LoVo (cell line): ENCODE results near the gene C9orf153.
"Not testable (repeated sequence)": the region's sequence is repeated elsewhere in the genome, so short reads cannot be mapped to it uniquely, and the experiment has no call there.

ENCODE experiments used
- DNase-seq: peaks from one replicate; pipeline ENCODE4 v3.0.0-alpha.2; 2016; ENCODE audit warnings: low spot score

Gene C9orf153

DNA sequence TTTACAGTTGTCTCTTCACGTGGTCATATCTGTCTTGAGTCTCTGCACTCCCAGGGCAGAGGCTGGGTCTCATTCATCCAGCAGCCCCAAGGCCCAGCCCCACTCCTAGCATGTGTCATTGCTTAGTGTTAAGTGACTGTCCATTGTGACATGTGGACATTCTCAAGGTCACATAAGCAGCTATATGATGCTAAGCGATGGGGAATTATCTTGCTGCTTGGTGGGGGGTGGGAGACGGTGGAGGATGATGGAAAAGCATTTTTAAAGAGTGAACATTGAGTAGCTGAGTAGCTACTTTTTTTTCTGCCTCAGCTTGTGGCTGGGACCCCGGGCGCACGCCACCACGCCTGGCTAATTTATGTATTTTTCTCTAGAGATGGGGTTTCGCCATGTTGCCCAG lies at the start of gene C9orf153:
TSS of gene C9orf153 (minus strand) at position 101 of the 400 bp plus-strand sequence. CDS start 30,054 bp downstream, outside the sequence.
- DNase-seq, result no peak

DNA sequence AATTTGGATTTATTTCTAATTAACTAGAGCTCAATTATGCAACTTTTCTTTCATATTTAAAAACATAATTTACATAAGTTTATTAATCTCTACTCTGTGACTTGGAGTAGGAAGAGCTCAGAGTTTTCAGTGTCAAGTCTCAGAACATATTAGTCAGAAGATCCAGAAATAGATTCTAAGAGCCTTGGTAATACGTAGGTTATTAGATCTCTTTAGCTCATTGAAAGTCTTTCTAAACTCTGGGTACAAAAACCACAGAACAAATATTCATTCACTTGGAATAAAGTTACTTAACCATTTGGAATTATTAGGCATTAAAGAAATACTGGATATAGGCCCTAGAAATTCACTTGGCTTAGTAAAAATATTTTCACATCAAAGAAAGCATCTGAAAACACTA lies 49.2 kb upstream of the C9orf153 start:
- DNase-seq, result no peak

DNA sequence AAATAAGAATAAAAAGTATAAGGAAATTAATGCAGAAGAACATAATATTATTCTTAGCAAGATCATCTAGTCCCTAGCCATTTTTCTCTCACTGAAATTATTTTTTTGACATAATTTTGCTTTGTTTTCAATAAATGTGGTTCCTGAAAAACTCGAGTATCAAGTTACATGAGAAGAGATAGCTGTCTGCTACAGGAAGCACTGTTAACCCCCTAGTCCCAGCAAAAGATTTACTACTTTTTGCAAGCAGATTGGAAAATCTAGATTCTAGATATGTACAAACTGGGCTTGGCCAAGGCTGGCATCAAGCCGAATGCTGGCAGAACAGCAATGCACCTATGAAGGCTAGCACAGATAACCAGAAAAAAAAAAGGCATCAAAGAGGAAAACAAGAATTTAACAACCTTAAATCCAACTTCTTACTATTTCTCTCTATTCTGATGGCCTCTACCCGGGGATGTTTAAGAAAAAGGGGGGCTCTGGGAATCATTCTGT lies 44.8 kb upstream of the C9orf153 start:
- DNase-seq, result no peak

DNA sequence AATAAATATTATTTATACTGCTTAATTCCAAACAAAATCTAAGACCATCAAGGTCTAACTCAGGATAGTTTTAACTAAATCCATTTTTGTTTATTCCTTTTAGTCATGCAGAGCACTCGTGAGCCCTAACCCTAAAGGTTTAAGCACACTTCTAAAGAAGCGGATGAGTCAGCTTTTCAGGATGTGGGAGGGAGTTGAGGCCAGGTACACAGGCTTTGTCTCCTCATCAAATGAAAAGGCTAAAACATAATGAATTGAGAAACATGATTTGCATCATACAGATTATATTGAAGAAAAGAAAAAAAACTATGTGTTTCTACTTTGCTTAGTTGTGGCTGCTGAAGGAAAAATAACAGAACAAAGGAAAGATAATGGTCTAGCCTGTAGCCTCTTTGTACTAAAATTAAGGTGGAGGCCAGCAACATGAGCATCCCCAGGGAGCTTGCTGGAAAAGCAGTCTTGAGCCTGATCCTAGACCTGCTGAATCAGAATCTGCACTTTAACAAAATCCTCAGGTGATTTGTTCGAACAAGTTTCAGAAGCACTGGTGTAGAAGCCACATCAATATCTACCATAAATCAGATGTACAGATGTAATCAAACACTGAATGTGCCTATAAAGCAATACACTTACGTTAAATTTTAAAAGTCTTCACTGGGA lies 44.0 kb upstream of the C9orf153 start:
- DNase-seq, result no peak

DNA sequence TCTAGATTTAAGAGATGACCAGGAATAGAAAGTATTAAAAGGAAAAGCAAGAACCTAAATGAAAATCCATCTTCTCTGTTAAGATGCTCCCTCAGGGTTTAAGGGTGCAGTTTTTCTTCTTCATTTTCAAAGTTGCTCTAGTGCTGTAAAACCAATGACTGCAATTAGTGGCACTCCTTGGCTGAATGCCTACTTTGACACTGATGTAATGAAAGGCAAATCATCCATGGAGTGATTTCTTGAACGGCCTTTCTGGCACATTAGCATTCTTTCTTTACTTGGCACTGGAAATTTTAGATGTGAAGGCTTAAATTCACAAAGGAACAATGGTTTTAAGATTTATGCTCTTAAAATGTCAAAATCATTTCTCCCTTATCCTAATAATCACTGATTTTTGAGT lies 42.2 kb upstream of the C9orf153 start:
- no peak for DNase-seq

DNA sequence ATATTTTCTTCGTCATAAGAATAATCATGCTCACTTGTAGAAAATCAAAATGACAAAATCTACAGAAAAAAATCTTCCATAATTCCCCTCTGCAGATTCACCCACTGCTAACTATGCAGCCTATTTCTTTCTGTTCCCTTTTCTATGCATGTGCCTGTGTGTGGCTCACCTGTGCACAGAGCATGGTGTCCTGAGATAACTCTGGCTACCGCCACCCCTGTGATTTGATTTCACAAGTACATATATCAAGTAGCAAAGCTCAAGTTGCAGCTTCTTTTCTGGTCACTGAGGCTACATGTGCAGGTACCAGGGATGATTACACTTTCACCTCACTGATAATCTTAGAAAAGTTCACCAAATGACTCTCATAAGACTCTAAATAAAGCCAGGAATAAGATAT lies 41.2 kb upstream of the C9orf153 start:
- no peak for DNase-seq

DNA sequence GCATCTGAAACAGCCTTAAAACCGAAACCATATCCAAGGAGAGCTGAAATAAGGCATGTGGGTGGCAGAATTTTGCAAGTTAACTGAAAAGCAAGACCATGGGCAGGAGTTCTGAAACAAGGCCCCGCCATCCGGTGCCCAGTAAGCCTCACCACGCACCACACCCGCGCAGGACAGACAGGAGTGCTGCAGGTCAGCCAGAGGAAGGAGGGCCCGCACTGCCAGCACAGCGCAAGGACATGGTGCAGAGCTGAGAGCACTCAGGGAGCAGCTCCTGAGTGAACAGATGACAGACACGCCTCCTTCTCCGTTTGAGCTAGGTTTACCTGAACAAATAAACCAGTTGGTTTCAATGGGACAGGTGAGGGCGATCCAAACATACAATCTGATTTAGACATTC lies 39.4 kb upstream of the C9orf153 start:
- DNase-seq, result no peak

DNA sequence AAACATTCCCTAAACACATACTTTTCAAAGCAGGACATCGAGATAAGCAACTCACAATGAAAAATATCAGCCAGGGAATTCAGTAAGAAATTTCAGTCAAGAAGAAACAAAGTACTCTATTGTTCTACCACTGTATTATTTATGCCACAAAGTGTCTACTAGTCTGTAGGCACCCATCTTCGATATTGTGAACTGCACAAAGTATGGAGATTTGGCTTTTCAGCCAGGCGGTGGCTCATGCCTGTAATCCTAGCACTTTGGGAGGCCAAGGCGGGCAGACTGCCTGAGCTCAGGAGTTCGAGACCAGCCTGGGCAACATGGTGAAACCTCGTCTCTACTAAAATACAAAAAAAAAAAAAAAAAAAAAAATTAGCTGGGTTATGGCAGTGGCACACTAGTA lies 30.9 kb upstream of the C9orf153 start:
- DNase-seq, result not testable (repeated sequence)

DNA sequence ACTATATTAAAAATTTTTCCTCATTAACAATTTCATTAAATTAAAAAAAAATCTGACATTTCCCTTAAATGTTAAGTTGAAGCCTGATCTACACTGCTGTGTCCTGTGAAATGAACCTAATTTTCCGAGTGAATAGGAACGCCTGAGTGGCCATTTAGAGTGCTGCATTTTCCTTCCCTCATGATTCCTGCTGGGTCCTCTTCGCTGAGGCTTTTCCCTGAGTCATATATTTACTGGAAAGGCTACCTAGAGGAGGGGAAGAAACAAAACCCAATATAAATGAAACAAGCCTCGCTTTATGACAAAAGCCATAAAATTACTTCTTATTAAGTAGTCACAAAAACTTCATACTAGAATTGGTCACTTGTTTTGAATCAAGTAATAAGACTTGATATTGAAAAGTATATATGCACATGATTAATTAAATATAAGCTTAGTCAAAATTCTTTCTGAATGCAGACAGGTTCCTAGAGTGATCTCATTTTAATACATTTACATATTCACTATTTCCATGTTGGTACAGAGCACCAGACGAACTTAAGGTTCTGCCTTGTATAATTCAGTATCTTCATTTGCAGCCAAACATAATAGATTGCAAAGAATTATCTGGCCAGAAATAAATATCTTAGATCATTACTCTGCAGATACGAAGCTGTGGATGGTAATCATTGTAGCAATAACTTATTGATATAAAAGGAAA lies 29.2 kb upstream of the C9orf153 start:
- no peak for DNase-seq

DNA sequence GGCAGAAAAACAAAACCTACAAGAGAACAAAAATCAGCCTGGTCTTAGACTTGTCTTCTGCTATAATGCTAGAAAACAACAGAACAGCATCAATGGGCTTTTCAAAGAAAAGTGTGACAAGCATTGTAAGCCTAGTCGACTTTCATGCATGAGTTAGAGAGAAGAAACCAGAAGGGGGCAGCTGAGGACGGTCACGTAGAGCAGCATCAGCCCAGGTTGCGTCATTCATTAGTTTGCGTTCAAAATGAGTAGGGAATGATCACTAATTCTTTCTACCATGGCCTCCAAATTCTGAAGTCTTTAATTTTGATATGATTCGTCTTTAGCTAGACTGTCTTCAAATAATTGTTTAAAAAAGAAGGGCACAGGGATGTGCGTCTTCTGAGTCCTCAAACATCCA lies 27.6 kb upstream of the C9orf153 start:
- no peak for DNase-seq

DNA sequence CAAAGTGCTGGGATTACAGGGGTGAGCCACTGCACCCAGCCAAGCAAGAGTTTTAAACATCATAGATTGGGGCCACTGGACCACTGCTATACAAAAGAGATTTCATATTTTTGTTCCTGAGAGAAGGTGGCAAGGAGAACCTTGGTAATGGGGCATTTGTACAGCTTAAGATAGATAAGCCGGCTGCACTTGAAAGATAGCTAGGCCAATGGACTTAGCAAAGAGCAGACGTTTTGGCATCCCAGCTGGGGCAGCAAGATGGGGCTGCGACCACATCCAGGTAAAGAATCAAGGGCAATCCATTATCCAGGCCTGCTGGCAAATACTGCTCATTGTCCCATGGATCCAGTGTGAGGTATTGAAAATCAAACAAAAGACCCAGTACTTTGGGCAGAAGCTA lies 26.8 kb upstream of the C9orf153 start:
- no peak for DNase-seq

DNA sequence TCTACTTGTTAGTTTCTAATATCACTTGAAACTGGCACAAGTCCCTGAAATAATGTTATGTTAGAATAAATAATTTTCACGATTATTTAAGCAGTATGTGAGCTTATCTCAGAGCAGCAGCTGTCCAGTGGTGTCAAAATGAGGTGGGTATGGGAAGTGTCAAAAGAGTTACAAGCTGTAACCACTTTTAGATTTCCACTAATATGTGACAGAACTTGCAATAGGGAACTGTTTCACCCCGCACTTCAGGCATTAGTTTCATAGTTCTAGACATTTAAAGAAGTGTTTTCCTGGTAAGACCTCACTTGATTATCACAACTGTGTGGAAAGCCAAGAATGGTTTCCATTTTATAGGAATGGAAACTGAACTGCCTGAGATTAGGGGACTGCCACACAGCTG lies 25.8 kb upstream of the C9orf153 start:
- no peak for DNase-seq

DNA sequence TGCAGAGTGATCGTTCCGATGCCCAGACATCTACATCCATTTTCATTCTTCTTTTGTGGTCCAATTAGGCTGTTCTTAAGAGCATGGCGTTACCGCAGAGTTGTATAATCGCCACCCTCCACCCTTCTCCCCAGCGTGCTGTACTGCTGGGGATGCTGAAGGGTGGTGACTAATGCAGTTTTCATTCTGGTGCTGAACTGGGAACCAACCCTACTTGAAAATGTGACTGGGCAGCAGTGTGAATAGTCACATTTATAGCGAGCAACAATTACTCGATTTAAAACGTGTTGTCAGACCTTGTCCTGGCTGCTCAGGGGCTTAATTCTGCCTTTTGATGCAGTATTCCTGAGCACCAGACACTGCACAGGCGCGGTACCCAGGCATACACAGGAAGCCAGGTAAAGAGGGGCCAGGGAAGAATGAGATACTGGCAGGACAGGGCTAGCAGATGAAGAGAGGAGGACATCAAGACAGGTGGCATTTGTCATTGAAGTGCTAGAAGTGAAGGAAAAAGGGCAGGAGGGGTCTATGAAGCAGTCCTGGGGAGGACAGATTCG lies 23.6 kb upstream of the C9orf153 start:
- peak; percentile 63 for DNase-seq

DNA sequence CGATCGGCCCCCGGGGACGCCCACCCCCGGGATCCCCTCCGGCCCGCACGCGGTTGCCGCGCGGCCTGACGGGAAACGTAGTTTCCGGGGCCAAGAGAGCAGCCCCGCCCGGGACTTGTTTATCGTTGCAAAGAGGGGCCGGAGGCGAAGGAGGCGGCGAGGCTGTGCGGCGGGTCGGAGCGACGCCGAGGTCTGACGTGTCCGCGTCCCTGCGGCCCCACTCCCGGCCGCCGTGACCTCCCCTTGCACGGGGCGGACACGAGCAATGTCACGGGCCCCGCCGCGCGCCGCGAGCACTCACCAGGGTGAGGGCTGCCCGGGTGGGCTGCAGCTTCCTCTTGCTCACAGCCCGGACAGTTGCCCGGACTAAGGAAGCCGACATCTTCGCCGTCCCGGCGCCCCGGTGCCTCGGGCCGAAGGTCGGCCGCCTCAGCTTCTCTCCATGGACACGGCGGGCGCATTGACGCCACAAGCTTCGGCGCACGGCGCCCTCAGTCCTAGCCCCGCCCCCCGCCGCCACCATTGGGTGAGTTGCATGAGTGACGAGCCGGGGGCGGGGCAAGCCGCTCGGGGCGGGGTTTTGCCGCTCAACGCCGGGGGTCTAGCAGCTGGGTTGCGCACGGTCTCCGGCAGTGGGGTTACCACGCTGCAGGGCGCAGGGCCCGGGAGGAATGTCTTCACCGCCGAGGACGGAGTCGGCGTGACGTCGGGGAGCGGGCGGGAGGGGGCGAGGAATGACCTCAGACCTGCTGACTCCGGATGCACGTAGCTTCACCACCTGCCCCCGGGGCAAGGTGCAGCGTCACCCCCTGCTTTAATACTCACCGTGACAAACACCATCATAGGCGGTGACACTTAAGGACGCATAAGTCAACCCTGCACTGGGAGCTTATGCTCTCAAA lies 22.9 kb upstream of the C9orf153 start, which contains the start of gene ISCA1:
TSS of gene ISCA1 (minus strand) at position 462 of the 902 bp plus-strand sequence. CDS start at position 382, 80 bp downstream.
- peak; percentile 92 for DNase-seq

DNA sequence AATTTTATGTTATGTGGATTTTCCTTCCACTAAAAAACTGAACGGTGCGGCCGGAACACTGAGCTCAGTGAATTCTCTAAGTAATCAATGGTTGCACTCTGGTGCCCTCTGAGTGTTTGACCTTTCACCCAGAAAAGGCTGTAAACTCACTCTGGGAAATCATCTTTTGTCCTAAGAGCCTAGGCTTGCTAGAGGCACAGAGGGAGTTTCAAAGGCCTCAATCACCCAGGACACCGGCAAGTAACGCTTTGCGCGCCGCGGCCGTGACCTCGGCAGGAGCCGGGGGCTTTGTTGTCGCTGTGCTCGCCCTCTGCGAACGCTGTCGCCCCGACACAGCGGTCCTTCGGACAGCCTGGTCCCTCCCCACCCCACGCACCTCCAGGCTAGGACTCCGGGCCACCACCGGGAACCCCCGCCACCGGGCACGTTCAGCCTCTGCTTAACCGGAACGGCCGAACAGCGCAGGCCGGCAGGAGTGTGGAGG lies 22.2 kb upstream of the C9orf153 start:
- peak; percentile 61 for DNase-seq

DNA sequence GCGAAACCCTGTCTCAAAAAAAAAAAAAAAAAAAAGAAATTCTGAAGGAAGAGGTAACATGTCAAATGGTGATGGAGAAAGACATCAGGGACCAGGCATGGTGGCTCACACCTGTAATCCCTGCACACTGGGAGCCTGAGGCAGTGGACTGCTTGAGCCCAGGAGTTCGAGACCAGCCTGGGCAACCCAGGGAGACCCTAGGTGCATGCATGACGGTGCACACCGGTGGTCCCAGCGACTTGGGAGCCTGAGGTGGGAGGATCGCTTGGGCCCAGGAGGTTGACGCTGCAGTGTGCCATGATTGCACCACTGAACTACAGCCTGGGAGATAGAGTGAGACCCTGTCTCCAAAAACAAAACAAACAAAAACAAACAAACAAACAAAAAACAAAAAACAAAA lies 21.1 kb upstream of the C9orf153 start:
- DNase-seq, result no peak

DNA sequence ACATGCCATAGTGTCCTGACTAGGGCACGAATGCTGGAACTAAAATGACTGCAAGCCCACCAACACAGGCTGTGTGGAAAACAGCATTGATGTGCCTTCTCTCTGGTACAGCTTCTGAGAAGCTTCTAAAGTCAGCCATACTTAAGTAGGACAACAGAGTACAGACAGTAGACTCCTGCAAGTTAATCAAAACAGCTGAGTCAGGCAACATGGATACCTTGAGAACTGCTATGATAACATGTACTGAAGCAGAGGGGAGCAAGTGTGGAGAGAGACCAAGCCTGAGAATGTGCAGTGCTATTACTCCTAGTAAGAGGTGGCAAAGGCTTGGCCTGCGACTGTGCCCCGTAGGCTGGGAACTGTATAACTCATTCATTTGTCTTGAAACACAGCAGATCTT lies 20.4 kb upstream of the C9orf153 start:
- no peak for DNase-seq

DNA sequence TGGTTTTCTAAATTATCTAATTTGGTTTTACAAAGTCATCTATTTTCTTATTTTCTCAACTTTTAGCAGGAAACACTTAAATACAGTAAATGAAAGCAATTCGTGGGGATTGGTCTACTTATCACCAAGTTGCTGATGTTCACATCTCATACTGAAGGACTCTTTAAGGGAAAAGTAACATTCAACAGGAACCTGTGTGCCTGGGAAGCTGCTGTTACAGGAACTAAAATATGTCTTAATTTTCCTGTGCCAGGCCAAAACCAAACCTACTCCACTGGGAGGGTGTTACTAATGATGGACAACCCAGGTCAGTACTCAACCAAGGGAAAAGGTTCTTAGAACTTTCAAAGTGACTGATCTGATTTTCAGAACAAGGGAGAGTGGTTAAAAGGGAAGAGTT lies 17.6 kb upstream of the C9orf153 start:
- DNase-seq, result no peak

DNA sequence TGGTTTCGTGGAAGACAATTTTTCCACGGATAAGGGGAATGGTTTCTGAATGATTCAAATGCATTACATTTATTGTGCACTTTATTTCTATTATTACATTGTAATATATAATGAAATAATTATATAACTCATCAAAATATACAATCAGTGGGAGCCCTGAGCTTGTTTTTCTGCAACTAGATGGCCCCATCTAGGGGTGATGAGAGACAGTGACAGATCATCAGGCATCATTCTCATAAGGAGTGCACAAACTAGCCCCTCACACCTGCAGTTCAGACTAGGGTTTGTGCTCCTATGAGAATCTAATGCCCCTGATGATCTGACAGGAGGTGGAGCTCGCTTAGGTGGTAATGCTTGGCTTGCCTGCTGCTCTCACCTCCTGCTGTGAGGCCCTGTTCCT lies 16.5 kb upstream of the C9orf153 start:
- DNase-seq, result no peak

DNA sequence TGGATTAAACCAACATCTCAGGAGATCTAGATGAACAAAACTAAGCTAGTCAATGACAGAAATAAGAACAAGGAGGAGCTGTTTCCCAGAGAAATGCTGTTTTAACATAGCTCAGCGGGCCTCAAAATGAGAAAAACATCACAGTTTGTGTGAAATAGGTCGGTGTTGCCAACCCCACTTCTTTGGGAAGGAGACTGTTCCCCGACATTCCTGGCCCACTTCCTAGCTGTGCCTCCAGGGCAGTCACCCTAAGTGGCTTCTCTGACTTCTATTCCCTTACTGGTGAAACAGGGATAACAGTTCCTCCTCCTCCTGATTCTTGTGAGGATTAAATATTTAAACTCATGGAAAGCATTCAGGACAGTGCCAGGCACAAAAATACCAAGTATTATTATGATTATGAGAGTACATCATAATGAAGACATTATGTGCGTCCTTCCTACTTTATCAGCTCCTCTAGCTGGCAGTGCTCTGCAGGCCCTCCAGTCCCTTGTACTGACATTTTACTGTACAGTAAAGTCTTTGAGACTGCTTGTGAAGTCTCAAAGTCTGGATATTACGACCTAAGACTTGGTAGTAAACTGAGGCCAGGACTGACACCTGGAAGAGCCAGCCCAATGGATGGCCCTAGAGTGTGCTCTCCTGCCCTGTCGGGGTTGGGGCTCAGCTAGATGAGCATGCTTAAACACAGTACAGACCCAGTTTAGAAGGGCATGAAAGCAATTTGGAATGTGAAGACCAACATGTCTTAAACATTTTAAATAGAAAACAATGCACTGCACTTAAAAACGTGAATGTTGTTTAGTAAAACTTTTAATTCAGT lies 15.6 kb upstream of the C9orf153 start:
- no peak for DNase-seq

DNA sequence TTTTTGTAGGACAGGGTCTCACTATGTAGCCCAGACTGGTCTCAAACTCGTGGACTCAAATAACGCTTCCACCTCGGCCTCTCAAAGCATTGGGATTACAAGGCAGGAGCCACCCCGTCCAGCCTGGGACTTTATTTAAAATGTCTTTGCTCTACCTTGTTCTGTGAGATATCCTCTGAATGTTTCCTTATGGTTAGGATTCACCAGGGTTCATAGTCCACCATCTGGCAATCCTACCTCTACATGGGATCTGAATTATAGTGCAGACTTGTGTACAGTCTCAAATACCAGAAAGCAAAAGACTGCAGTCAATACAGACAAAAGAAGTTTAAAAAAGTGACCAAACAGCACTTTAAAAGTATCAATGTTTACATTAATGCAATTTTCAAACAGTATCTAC lies 12.8 kb upstream of the C9orf153 start:
- DNase-seq, result no peak
